GM21619 (cell line): ENCODE measurements around the gene HINFP.
"Not testable (repeated sequence)": the region's sequence is repeated elsewhere in the genome, so short reads cannot be mapped to it uniquely, and the experiment has no call there.

Source experiments
- ATAC-seq: cut with Tn5 transposase; IDR thresholded peaks from one replicate; pipeline ENCODE4 v1.9.1; 2021; ENCODE audit not compliant: unreplicated experiment

Gene HINFP

DNA sequence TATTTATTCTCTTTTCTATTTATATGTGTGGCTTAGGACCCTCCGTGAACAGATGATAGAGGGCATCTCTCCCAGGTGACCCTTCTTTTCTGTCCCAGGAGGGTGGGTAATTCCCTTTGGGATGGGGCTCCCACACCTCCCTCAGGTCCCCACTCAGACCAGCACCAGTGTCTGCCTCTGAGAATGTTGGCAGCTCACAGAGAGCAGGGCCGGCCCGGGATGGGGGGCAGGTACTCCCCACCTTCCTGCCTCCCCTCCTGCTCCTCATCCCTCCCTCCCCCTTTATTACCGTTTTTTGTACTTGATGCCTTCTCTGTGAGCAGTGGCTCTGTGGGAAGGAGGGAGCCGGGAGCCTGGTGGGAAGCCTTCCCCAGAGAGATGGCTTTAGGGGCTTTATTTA, 4.8 kb upstream of the HINFP start:
- ATAC-seq: no peak

DNA sequence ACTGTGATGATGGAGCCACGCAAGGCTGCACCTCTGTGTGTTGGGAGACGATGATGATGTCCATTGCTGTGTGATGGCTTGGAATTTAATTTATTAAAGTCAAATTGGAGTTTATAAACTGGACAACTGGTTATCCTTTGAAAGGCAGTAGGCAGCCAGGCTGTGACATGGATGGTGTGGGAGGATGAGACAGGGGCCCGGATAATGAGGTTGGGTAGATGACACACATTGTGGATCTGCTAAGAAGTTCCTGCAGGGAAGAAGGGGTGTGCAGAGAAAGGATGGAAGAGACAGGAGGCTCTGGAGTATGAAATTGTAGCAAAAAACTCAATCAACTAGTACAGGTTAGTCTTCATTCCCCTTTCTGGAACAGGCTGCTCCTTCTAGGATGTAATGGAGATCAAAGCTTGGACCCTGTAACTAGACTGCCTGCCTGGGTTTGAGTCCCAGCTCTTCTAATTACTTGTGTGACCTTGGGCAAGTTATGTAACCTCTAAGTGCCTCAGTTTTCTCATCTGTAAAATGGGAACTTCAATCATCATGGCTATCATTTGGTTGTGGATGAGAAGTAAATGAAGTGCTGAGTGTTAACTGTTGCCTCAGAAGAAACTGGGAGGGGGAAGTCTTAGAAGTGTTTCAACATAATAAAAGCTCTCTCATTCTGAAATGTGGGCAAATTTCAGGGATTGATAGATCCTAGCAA, 4.2 kb upstream of the HINFP start:
- no peak for ATAC-seq

DNA sequence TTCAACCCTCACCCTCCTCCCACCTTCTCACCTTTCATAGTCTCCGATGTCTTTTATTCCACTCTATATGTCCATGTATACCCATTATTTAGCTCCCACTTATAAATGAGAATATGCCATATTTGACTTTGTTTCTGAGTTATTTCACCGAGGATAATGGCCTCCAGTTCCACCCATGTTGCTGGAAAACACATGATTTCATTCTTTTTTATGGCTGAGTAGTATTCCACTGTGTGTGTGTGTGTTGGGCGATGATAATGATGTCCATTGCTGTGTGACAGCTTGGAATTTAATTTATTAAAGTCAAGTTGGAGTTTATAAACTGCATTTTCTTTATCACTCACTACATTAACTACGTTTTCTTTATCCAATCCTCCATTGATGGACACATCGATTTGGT, 3.2 kb upstream of the HINFP start:
- ATAC-seq: no peak

DNA sequence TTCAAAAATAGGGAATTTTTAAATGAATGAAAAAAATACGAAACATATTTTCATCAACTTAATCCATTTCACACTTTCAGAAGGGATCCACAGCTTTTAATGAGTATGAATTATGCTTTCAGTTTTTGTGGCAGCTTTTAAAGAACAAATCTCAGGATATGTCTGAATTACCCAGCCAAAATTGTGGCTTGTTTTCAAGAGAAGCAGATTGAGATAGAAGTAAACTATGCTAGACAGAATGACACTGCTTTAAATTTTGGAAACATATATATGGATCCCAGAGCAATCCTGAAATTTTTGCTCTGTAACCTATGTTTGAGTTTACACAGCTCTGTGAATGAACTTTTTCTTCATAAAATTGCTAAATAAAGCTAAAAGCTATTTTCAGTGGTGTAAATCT, 2.4 kb upstream of the HINFP start:
- ATAC-seq: no peak

DNA sequence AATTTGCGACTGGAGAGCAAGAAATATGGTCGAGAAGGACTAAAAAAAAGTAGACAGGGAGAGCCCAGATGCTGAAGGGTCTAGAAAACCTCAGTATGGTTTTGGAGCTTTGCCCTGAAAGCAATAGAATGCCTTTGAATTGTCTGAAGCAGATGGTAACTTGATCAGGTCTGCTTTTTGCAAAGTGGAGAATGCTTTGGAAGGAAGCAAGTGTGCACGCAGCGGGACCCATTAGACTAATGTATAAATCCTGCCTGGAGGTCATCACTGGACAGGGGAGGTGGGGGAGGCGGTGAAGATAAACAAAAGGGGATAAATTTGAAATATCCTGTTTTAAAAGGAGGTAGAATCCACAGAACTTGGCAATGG, 757 bp upstream of the HINFP start:
- ATAC-seq: no peak

DNA sequence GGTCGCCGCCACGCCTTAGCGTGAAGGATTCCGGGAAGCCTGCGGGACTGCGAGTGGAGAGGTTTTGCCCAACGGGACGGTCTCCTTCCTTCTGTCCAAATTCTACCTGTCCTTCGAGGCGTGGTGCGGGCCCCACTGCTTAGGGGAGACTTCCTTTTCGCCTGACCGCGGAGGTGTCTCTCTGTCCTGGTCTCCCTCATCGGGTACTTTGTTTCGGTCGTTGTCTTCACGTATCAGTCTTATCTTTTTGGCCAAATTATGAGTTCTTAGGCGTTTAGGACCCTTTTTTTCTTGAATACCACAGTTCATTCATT, 388 bp downstream of the HINFP start:
- no peak for ATAC-seq

DNA sequence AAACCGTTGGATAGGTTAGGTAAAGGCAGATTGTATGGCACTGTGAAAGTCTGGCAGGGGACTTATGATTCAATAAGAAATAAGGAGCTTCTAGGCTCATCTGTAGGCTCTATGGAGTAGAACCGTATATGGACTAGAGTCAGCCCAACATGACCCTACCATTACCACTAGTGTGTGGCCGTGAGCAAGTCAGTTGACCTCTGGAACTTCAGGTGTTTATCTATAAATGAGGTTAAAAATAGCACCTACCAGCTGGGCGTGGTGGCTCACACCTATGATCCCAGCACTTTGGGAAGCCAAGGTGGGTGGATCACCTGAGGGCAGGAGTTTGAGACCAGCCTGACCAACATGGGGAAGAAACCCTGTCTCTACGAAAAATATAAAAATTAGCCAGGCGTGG, 4.4 kb downstream of the HINFP start:
- ATAC-seq: no peak

DNA sequence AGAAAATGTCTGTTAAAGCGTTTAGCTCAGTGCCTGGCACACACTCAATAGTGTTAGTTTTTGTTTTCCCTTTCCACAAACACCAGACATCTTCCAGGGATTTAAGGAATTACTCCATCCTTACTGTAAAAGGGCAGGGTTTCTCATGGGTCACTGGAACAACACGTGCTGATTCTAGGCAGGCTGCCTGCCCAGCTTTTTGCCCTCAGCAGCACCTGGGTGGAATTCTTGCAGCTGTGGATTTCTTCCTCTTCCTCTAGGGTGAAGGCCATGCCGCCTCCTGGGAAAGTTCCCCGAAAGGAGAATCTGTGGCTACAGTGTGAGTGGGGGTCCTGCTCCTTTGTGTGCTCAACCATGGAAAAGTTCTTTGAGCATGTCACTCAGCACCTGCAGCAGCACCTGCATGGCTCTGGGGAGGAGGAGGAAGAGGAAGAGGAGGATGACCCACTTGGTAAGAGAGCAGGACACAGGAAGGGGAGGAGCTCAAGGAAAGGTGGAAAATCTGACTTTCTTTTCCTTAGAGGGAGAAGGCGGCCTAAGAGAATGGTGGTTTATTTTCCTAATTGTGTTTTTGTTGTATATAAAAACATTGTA, 5.4 kb downstream of the HINFP start:
- no peak for ATAC-seq

DNA sequence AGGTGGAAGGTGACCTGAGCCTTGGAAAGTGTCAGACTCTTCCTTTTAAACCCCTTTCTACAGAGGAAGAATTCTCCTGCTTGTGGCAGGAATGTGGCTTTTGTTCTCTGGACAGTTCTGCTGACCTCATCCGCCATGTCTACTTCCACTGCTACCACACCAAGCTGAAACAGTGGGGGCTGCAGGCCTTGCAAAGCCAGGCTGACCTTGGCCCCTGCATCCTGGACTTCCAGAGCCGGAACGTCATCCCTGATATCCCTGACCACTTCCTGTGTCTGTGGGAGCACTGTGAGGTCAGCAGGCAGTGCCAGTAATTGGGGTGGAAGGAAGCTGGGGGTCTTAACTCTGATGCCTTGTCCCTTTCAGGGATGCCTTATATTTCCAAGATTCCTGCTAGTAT, 9.3 kb downstream of the HINFP start:
- no peak for ATAC-seq

DNA sequence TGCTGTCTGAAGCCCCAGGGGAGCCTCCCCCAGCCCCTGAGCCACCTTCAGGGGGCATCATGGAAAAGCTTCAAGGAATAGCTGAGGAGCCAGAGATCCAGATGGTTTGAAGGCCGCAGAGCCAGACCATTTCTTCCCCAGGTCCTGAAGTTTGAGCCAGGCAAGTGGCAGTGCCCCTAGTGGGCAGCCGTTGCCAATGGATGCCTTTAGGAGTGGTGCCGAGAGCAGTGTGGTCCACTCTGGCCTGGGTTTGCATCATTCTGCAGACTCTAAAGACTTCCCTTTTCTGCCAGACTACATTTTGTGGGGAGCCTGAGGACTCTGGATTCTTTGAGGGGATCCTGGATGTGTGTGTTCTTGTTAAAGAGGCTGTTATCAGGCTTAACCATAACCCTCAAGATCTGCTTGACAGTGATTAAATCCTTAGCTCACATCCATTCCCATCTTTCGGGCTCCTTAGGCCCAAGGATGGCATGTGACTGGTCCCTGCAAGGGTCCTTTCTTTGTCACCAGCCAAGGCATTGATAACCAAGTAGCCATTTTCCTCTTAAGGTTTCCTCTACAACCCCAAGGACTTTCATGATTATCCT, 13.1 kb downstream of the HINFP start:
- no peak for ATAC-seq

DNA sequence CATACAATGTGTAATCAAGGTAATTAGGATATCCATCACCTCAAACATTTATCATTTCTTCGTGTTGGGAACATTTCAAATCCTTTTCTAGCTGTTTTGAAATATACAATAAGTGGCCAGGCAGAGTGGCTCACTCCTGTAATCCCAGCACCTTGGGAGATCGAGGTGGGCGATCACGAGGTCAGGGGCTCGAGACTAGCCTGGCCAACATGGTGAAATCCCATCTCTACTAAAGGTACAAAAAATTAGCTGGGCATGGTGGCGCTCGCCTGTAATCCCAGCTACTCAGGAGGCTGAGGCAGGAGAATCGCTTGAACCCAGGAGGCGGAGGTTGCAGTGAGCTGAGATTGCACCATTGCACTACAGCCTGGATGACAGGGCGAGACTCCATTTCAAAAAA, 17.9 kb downstream of the HINFP start:
- ATAC-seq: not testable (repeated sequence)

DNA sequence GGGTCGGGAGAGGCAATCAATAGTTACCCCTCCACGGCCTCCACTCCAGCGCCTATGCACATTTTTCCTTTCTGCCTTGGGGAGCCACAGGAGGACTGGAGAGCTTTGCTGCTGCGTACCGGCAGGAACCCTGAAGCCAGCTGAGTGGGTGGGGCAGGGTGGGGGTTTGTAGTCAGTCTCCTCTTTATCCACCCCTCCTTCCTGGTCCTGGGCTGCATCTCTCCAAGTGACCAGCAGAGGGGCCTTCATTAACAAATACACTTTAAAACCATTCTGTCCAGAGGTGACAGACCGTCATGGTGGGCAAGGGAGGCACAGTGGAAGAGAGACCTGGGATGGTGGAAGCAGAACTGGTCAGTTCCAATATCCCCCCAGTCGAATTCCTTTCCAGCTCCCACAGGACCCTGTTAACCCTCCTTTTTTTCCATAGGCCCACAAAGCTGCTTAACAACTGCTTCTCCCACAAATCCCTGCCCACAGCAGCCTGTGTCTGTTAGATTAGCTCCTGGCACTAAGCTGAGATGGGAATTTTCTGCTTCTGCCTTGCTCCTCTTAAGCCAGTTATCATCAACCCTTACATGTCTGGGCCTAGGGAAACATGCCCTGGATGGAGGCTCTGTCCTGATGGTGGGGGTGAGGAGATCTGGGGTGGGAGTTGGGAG, 23.6 kb downstream of the HINFP start:
- ATAC-seq: no peak

DNA sequence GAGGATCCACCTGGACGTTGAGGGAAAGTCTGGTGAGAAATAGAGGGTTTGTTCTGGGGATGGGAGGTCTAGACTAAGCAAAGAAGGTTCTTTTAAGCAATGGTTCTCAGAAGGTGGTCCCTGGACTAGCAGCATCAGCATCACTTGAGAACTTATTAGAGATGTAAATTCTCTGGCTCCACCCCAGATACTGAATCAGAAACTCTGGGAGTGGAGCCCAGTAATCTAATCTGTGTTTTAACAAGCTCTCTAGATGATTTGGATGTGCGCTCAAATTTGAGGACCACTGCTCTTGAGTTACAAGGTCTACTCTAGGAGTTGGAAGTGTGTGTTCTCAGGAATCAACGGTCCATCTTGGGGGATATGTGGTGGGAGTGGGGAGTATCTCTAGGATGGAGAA, 24.2 kb downstream of the HINFP start:
- no peak for ATAC-seq

DNA sequence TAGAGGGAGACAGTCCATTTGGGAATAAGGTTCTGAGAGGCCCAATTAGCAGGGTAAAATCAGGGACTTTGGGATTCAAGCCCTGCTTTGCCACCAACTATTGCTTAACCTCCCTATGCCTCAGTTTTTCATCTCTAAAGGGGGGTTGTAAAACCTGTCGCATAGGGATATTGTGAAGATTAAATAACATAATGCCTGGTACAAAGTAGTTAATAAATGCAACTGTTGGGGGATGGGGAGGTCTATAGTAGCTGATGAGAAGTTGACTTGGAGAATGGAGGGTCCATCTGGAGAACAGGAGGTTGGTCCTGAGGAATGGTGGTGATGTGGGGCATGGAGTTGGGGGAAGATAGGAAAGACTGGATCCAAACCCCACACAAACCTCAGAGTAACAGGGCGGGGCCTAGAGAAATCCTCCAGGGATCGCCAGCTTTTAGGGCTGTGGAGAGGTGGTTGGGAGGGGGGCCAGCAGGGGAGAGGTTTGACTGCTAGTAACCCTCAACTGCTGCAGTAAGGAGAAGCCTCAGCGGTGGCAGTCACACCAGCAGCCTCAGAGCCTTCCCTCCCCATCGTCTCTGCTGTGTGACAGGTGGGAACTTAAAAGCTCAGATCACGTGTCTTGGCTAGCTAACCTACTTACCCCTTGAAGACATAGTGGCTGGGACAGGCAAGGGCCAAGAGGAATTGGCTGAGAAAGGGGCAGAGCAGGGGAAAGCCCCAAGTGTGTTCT, 26.4 kb downstream of the HINFP start:
- ATAC-seq: no peak

DNA sequence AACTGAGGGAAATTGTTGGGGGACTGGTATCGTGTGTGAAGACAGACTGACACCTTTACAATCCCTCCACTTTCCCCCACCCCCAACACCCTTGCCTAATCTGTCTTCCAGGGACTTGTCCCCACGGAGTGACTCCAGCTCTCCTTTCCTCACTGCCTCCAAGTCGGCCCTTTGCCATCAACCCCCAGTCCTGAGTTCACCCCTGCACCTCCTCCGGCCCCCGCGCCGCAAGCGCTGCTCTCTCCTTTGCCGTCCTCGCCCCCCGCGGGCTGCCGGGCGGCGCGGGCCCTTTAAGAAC, 27.3 kb downstream of the HINFP start:
- ATAC-seq: no peak

DNA sequence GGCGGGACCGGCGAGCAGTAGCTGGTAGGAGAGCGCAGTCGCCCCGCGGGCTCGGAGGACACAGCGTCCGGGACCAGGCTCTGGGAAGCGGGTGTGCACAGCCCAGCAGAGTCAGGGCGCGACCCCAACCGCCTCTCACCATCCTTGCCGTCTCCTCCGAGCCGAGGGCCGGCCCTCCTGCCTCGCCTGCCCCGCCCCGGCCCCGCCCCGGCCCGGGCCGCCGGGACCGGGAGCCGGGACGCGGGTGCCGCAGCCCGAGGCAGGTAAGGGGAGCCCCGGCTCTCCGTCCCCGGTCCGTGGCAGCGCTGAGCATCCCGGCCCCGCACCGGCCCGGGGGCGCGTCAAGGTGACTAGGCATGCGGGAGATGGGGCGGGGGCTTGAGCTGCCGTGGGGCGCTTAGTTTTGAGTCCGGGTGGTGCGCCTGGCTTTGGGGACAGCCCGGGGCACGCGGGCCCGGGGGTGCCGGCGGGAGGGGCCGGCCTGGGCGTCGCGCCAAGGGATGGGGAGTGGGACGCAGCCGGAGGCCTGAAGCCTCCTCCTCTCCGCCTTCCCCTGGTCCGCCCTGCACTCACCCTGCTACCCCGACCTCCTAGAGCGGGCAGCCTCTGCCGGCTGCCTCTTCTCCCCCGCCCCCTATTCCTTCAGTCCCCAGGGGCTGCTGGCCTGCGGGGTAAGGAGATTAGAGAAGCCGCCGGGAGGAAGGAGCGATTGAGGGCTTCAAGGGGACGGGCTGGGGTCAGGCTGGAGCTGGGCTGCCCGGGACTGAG, 27.8 kb downstream of the HINFP start, which contains the start of gene ABCG4:
Gene ABCG4, plus strand, starts transcription at position 35 of the 768 bp plus-strand sequence. CDS start 914 bp downstream, outside the sequence.
- no peak for ATAC-seq

DNA sequence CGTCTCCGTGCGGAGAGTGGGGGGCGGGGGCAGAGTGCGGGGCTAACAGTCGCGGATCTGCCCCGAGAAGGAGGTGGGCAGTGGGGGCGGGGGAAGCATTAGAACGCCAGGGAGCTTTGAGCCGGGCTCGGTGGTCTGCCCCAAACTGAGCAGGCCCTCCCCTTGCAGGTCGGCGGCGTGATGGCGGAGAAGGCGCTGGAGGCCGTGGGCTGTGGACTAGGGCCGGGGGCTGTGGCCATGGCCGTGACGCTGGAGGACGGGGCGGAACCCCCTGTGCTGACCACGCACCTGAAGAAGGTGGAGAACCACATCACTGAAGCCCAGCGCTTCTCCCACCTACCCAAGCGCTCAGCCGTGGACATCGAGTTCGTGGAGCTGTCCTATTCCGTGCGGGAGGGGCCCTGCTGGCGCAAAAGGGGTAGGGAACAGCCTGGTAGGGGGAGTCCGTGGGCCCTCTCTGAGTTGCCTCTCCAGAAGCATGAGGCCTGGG, 28.5 kb downstream of the HINFP start:
- ATAC-seq: no peak

DNA sequence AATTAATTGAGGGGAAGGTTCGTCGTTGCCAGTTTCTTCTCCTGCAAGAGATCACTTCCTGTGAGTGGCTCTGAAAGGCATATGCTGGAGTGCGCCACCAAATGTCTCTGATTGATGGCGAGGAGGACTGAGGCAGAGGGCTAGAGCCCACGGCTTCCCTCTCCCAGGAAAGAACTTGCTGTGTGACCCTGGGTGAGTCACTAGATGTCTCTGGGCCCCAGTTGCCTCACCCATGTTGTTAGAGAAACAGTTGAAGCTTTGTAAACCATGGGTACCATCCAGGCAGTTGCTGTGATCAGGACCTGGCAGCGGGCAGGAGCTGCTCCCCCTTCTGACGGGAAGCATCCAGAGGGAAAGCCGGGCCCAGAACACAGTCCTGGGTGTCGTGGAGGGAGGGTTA, 30.7 kb downstream of the HINFP start:
- ATAC-seq: no peak

DNA sequence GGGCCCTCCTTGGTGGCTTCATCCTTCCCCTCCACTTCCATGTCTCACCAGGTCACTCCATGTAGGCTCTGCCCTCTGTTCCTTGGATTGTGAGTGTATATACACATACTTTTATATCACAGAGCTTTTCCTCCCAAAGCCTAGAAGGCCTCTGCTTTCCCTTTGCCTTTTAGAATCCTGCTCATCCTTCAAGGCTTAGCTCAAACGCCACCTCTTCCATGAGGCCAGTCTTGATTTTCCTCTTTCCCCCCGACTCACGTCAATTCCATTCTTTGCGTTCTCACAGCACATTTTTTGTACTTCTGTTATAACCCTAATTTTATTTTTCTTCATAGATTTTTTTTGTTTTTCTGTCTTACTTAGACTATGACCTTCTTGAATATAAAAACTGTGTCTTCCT, 31.2 kb downstream of the HINFP start:
- no peak for ATAC-seq

DNA sequence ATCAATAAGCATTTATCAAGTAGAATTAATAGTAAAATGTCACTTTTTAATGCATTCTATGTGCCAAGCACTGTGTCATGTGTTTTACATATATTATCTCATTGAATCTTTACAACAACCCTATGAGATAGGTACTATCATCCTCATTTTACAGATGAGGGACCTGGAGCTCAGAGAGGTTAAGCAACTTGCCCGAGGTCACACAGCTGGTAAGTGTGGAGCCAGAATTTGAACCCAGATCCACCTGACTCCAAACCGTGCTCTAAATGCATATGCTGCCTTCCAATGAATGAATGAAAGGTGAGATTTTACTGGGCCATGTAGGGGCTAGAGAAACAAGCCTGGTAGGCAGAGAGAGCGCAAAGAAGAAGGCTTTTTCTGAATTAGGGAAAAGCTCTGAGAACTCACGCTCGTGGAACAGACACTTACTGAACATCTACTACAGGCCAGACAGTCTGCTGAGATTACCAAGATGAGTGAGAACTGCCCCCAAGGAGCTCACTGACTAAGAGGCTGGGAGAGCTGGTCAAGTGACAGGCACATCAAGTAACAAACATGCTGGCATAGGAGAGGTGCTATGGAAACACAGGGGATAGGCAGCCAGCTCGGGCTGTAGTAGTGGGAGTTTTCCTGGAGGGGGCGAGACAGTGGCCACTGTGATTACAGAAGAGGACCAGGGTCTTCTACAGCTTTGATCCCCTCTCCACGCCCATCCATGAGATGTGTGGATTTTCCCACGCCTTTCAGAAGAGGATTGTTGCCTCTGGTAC, 31.9 kb downstream of the HINFP start:
- no peak for ATAC-seq
